OCI-LY7 (cell line): Measurements from ENCODE around the gene TRAF3. TPM values are rescaled to one million over a fixed set of nuclear protein-coding genes. Genes with fewer than 3 reads are reported as not detected.

Experiments
- BruUV-seq: library from RNA; stranded (reverse); fragments of 400-500 nt; replicated peaks from 2 replicates; lab custom pipeline; 2021; lab: Mats Ljungman, UMichigan
- CTCF ChIA-PET: fragments of 300-600 bp; sonication (Branson Sonifier 250); formaldehyde crosslinking; loops from one replicate; lab custom pipeline; 2022; ENCODE audit warnings: antibody characterized with exemption; ENCODE audit not compliant: unreplicated experiment; lab: Charles Lee
- POLR2A ChIA-PET: fragments of 300-600 bp; sonication (Branson Sonifier 250); formaldehyde crosslinking; loops from one replicate; lab custom pipeline; 2022; ENCODE audit warnings: antibody characterized with exemption; lab: Charles Lee
- DNase-seq: peaks from one replicate; pipeline ENCODE4 v3.0.0-alpha.2; 2015; ENCODE audit warnings: low spot score
- H2AFZ ChIP-seq: fragments of 200-600 bp; sonication (generic), shearing (Covaris generic); 2 replicates; pipeline ENCODE4 v1.6.1; 2014; ENCODE audit warnings: mild to moderate bottlenecking, antibody characterized with exemption, low read length, moderate library complexity
- H3K27ac ChIP-seq: fragments of 200-600 bp; sonication (generic); 2 replicates; pipeline ENCODE4 v1.5.1; 2014; ENCODE audit warnings: mixed run types, low read depth, mild to moderate bottlenecking, moderate library complexity, low read length, inconsistent platforms; ENCODE audit not compliant: poor library complexity, severe bottlenecking
- H3K36me3 ChIP-seq: fragments of 200-600 bp; sonication (generic); 2 replicates; pipeline ENCODE4 v1.6.1; 2014; ENCODE audit warnings: mild to moderate bottlenecking, antibody characterized with exemption, low read length, moderate library complexity, mixed read lengths; ENCODE audit not compliant: insufficient read depth
- H3K4me1 ChIP-seq: fragments of 200-600 bp; sonication (generic); 2 replicates; pipeline ENCODE4 v1.5.1; 2014; ENCODE audit warnings: mild to moderate bottlenecking, low read length; ENCODE audit not compliant: insufficient read depth, poor library complexity, severe bottlenecking
- H3K4me2 ChIP-seq: fragments of 200-600 bp; sonication (generic); 2 replicates; pipeline ENCODE4 v1.6.1; 2014; ENCODE audit warnings: mild to moderate bottlenecking, low read length
- H3K4me3 ChIP-seq: fragments of 200-600 bp; sonication (generic); 2 replicates; pipeline ENCODE4 v1.5.1; 2014; ENCODE audit warnings: mild to moderate bottlenecking, low read depth, low read length; ENCODE audit not compliant: poor library complexity, severe bottlenecking
- H3K79me2 ChIP-seq: fragments of 200-600 bp; sonication (generic); 2 replicates; pipeline ENCODE4 v1.6.1; 2016; ENCODE audit warnings: low read depth, mild to moderate bottlenecking, low read length, moderate library complexity, mixed read lengths; ENCODE audit not compliant: insufficient read depth
- H3K9me2 ChIP-seq: fragments of 200-600 bp; sonication (generic); 2 replicates; pipeline ENCODE4 v1.6.1; 2016; ENCODE audit warnings: mild to moderate bottlenecking, low read length, mixed read lengths; ENCODE audit not compliant: insufficient read depth
- H3K9me3 ChIP-seq: fragments of 200-600 bp; sonication (generic); 2 replicates; pipeline ENCODE4 v1.6.1; 2014; ENCODE audit warnings: mild to moderate bottlenecking, mixed run types, low read length, mixed read lengths
- H4K20me1 ChIP-seq: fragments of 200-600 bp; sonication (generic); 2 replicates; pipeline ENCODE4 v1.6.1; 2014; ENCODE audit warnings: mild to moderate bottlenecking, antibody characterized with exemption, low read length, moderate library complexity, mixed read lengths; ENCODE audit not compliant: insufficient read depth
- EZH2phosphoT487 ChIP-seq: fragments of 200-600 bp; sonication (generic); IDR thresholded peaks from 2 replicates; pipeline ENCODE4 v1.6.1; 2018; ENCODE audit warnings: low read depth, borderline replicate concordance, mild to moderate bottlenecking, mixed run types, antibody characterized with exemption, low read length, moderate library complexity, mixed read lengths
- intact Hi-C: fragments of 100-400 bp; cut with micrococcal nuclease; formaldehyde crosslinking; loops from one replicate; pipeline ENCODE4 v1.10.0; 2022; ENCODE audit not compliant: unreplicated experiment
- total RNA-seq, 2 experiments: library from RNA; depleted of rRNA in 1 of 2; stranded (reverse); fragments of >200 nt in 1 of 2; shearing (Covaris generic) in 1 of 2; gene quantifications; 2 replicates each; pipeline ENCODE4 v1.2.3, GENCODE V29; 2014 to 2022
- TF ChIP-seq, protein P1 (sequence below): fragments of 200-600 bp; sonication (generic); conservative IDR thresholded peaks from 2 replicates; pipeline ENCODE4 v1.5.1; 2014; ENCODE audit warnings: mild to moderate bottlenecking, antibody characterized with exemption, low read length, moderate library complexity, mixed read lengths

TRAF3 gene
- total RNA-seq, 2 experiments from 2014 or later = 0.82 to 2.9 TPM

- no peaks in the 10 kb centered on the region for H3K79me2 ChIP-seq
- H3K4me3 ChIP-seq = no peak overlapping the region
- ChIA-PET POLR2A (no interaction called here), CTCF (no interaction called here)
- no peaks in the 10 kb centered on the region for H4K20me1 ChIP-seq
- H3K36me3 ChIP-seq = no peaks in the 10 kb centered on the region
- TF ChIP-seq EZH2phosphoT487 = no peak
- TF ChIP-seq, protein P1, sequence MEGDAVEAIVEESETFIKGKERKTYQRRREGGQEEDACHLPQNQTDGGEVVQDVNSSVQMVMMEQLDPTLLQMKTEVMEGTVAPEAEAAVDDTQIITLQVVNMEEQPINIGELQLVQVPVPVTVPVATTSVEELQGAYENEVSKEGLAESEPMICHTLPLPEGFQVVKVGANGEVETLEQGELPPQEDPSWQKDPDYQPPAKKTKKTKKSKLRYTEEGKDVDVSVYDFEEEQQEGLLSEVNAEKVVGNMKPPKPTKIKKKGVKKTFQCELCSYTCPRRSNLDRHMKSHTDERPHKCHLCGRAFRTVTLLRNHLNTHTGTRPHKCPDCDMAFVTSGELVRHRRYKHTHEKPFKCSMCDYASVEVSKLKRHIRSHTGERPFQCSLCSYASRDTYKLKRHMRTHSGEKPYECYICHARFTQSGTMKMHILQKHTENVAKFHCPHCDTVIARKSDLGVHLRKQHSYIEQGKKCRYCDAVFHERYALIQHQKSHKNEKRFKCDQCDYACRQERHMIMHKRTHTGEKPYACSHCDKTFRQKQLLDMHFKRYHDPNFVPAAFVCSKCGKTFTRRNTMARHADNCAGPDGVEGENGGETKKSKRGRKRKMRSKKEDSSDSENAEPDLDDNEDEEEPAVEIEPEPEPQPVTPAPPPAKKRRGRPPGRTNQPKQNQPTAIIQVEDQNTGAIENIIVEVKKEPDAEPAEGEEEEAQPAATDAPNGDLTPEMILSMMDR = no peak
- H3K27ac ChIP-seq = no peak overlapping the region
- no peak overlapping the region for H2AFZ ChIP-seq
- no peak for DNase-seq
- no peaks in the 10 kb centered on the region for H3K9me3 ChIP-seq
- no TSS peak for BruUV-seq
- no peaks in the 10 kb centered on the region for H3K4me1 ChIP-seq
- intact Hi-C loops = no loop called here
- H3K9me2 ChIP-seq = no peaks in the 10 kb centered on the region
- no peak overlapping the region for H3K4me2 ChIP-seq
Measured at GRCh38 chr14:102789349-102789748, 12.1 kb downstream of the TRAF3 start.

DNA sequence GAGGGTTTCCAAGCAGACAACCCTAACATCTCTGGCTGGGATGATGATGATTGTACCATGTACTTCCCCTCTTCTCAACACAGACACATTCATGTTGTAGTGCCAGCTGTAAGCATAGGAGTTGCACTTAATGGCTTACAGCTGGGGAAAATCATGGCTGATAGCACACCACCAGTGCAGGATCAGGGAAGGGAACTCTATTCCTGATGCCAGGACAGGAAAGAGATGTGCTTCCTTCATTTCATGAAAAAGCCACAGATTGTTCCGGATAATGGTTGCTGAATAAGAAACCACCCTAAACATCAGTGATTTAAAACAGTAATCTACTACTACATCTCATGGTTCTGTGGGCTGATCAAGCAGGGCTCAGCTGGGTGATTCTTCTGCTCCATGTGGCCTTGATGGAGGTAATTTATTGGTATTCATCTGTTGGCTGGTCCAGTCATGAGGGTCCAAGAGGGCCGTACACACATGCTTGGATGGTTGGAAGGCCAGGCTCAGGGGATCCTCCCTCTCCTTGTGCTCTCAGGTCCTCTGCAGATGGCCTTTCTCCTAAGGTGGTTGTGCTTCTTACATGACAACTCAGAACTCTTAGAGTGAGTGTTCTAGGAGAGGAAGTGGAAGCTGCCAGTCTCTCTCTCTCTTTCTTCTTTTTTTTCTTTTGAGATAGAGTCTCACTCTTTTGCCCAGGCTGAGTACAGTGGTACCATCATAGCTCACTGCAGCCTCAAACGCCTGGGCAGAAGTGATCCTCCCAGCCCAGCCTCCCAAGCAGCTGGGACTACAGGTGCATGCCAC is 16.5 kb downstream of the TRAF3 start:
- intact Hi-C loops = no loop called here
- Histone ChIP-seq H3K9me3 (no peaks in the 10 kb centered on the region), H4K20me1 (no peaks in the 10 kb centered on the region), H2AFZ (no peak overlapping the region), H3K36me3 (no peaks in the 10 kb centered on the region), H3K9me2 (no peaks in the 10 kb centered on the region), H3K27ac (no peak overlapping the region), H3K4me1 (no peaks in the 10 kb centered on the region), H3K4me2 (no peak overlapping the region), H3K79me2 (no peaks in the 10 kb centered on the region), H3K4me3 (no peak overlapping the region)
- POLR2A ChIA-PET = no interaction called here
- TF ChIP-seq, protein P1 = no peak
- TF ChIP-seq EZH2phosphoT487 = no peak
- no TSS peak for BruUV-seq
- no peak for DNase-seq
- CTCF ChIA-PET = no interaction called here
